CD4-positive, alpha-beta T cell treated with Interleukin-2 at 100 ng/mL for 4 hours (primary cell): ENCODE data around the gene OASL.

Experiments used
- DNase-seq: peaks from one replicate; pipeline ENCODE4 v3.0.0-alpha.2; 2020; ENCODE audit warnings: low spot score

Gene OASL

DNA sequence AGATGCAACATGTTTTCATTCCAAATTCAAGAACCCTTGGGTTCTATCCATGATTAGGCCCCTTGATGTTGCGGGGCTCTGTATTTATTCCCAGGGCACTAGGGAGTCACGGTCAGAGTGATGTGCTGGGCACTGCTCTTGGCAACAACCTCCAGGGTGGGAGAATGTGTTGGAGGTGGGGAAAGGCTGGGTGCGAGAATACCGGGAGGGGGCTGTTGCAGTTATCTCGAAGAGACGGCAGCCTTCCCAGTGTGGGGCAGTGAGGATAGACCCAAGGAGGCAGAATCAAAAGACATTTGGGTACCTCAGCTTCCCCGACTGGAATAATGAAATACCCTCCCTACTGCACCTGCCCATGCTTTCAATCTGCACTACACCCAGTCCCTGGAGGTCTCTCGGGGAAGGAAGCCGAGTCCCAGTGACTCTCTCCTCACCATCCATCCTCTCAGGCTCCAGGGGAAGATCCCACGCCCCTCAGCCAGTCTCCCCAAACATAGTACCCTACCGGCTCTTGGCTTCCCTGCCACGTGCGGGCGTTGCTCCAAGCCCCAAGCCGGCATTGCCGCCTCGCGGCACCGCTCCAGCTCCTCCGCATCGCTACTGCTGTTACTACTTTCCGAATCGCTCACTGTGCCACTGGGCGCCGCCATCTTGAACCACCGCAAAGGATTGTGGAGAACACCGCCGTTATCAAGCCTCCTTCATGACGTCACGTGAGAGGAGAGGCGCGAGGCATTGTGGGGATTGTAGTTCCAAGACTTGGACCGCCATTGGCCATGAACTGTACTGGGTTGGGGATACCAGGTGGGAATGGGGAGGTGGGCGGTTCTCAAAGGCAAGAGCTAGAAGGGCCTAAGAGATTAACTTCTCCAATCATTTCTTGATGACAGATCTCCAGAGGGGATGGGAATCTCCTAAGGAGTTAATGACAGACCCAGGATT lies 22.9 kb downstream of the OASL start, which contains the start of gene C12orf43:
Gene C12orf43 (minus strand): TSS at position 663 of the 942 bp plus-strand sequence. CDS start 13 bp downstream, at position 650.
- peak; percentile 94 for DNase-seq

DNA sequence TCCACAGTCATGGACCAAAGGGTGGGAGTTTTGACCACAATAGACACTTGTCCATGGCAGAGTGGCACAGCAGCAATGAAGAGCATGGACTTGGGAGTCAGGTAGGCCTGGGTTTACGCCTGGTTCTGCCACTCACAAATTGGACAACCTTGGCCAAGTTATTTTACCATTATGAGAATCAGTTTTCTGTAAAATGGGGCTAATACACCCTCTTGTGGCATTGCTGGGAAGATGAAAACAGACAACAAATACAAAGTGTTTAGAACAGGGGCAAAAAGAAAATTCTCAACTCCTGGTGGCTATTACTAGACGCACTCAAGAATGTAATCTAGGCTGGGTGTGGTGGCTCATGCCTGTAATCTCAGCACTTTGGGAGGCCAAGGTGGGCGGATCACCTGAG lies 25.3 kb downstream of the OASL start:
- no peak for DNase-seq

DNA sequence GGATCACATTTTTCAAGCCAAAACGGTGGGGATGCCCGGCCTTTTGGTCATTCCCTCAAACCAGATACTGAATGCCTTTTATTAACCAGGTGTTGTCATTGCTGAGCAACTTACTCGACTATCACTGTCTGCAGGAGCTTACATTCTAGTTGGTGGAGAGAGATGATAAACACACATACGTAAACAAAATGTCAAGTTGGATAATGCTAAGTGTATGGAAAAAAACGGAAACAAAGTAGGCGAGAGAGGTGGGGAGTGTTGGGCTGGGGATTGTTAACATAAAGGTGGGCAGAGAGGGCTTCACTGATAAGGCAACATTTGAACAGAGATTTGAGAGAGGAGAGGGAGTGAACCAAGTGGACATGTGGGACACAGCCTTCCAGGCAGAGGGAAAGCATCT lies 27.2 kb downstream of the OASL start:
- DNase-seq = no peak

DNA sequence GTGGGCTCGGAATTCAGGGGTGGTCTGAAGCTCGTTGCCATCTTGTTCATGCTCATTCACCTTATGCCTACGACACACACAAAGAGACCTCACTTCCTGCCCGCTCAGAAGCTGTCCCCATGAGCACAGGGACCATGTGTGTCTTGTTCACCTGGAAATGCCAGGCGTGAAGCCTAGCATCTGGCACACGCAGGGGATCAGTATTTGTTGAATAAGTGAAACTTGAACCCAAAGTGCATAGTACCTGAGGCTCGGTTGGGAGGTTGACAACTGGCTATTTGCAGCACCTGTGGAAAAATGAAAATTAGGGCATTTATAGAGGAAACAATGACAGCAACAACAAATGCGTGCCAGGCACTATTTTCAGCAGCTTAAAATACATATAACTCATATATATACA lies 28.2 kb downstream of the OASL start:
- no peak for DNase-seq

DNA sequence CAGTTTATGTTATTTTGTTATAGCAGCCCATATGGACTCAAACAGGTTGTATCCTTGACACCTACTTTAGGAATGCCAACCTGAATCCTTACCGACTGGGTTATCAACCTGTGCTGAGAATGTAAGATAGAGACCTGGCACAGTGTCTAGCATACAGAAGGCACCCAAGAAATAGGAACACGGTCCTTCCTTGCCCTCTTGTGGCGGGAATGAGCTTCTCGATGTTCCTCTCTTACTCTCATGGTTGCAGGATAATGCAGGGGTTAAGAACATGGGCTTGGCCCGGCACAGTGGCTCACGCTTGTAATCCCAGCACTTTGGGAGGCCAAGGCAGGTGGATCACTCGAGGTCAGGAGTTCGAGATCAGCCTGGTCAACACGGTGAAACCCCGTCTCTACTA lies 29.3 kb downstream of the OASL start:
- DNase-seq = no peak

DNA sequence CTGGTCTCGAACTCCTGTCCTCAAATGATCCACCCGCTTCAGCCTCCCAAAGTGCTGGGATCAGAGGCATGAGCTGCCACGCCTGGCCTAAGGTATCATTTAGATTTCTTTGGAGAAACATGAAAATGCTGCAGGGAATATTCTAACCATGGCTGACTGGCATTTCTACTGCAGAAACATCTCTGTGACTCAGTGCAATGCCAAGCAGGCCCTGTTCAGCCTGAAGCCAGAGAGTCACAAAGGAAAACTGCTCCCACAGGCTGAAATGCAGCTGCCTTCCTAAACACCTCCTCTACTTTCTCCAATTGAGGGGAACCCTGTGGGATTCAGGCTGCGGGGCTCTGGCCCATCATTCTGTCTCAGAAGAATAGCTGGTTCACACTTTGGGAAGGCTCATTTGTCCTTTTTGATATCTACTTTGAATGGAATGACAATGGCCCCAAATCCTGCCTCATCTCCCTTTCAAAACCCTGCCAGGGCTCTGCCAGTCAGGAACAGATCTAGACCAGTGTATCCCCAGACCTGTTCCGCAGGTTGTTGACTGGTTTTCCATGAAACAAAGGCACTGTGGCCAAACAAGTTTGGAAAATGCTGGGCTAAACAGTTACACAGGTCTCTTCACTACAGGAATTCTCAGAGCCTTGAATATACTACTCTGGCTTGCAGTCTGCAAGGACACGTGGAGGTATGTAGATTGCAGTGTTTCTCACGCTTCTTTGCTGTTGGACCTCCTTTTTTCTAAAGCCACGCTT lies 30.5 kb downstream of the OASL start:
- no peak for DNase-seq

DNA sequence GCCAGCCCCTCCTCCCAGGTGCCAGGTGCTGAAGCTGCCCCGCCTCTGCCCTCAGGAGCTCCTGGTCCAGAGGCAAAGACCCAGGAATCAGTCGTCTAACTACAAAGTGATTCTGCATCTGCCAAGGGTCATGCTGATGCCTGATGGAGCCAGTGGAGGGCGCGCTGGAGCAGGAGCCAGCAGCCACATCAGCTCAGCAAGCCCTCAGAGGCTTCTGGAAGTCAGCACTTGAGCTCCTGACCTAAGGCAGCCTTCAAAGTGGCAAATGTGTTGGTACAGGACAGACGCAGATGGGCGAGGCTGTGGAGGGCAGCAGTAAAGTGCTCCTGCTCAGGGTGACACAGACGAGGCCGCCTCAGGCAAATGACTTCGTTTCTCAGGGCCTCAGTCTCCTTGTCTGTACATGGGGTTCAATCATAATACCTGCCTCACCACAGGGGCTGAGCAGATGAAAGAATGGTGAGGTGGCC lies 33.7 kb downstream of the OASL start:
- DNase-seq = peak; percentile 49

DNA sequence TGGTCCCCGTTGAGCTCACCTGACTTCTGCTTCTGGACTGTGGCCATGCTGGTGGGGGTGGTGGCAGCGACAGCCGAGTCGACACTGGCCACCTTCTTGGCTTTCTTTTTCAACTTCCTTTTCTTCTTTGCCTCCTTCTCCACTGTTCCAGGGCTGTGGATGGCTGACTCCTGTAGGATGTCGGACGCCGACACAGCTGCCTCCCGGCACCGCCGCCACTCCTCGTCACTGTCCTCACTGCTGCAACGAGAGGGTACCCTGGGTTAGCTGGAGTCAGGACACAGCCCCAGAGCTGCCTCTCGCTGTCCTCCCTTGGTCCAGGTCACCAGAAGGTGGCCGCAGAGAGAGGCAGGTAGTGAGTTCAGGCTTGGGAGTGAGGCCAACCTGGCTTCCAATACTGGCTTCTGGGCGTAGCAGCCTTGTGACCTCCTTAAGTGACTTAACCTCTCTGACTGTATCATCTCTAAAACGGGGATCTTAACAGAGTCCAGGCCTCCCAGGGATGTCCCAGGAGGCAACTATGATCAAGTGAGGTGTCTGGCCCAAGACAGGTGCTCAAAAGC lies 34.7 kb downstream of the OASL start:
- no peak for DNase-seq

DNA sequence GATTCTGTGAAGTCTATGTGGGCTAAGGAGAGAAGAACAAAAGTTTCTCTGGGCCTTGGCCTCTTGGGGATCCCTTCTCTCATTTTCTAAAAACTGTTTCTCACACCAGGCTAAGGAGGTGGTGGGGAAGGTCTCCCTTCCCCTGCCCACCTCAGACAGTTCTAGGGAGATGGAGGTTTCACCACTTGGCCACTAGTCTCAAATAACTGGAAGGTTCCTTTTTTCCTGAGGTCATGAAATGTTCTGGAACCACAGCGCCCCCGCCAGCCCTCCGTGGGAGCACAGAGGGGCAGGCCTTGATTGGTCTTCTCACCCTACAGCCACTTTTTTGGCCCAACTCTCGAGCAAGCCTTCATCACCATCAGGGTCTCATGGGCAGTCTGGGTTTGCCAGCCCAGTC lies 35.4 kb downstream of the OASL start:
- DNase-seq = no peak

DNA sequence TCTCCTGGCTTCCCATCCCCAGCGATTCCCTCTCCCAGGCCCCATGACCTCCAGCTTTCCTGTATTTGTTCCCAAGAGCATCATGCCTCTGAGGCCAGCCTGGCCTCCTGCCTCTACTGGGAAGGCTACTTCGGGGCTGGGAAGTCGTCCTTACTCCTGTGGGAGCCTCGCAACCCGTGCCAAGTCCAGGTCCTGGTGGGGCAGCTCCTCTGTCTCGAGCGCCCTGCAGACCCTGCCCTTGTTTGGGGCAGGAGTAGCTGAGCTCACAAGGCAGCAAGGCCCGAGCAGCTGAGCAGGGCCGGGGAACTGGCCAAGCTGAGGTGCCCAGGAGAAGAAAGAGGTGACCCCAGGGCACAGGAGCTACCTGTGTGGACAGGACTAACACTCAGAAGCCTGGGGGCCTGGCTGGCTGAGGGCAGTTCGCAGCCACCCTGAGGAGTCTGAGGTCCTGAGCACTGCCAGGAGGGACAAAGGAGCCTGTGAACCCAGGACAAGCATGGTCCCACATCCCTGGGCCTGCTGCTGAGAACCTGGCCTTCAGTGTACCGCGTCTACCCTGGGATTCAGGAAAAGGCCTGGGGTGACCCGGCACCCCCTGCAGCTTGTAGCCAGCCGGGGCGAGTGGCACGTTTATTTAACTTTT lies 37.1 kb downstream of the OASL start:
- DNase-seq = no peak

DNA sequence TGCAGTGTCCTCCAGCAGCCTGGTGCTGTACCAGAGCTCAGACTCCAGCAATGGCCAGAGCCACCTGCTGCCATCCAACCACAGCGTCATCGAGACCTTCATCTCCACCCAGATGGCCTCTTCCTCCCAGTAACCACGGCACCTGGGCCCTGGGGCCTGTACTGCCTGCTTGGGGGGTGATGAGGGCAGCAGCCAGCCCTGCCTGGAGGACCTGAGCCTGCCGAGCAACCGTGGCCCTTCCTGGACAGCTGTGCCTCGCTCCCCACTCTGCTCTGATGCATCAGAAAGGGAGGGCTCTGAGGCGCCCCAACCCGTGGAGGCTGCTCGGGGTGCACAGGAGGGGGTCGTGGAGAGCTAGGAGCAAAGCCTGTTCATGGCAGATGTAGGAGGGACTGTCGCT lies 38.0 kb downstream of the OASL start:
- no peak for DNase-seq

DNA sequence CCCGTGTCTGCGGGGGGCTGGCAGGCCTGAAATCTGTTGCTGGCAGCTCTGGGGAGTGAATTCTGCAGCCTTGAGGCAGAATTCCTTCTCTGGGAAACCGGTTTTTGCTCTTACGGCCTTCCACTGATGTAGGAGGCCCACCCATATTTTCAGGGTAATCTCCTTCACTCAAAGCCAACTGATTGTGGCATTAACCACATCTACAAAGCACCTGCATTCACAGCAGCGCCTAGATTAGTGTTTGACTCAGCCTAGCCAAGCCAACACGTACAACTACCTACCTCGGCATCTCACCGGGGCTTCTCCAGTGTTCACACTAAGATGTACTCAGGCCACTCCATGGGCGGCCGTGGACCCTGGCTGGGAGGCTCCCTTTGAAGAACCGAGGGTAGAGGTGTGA lies 38.5 kb downstream of the OASL start:
- no peak for DNase-seq

DNA sequence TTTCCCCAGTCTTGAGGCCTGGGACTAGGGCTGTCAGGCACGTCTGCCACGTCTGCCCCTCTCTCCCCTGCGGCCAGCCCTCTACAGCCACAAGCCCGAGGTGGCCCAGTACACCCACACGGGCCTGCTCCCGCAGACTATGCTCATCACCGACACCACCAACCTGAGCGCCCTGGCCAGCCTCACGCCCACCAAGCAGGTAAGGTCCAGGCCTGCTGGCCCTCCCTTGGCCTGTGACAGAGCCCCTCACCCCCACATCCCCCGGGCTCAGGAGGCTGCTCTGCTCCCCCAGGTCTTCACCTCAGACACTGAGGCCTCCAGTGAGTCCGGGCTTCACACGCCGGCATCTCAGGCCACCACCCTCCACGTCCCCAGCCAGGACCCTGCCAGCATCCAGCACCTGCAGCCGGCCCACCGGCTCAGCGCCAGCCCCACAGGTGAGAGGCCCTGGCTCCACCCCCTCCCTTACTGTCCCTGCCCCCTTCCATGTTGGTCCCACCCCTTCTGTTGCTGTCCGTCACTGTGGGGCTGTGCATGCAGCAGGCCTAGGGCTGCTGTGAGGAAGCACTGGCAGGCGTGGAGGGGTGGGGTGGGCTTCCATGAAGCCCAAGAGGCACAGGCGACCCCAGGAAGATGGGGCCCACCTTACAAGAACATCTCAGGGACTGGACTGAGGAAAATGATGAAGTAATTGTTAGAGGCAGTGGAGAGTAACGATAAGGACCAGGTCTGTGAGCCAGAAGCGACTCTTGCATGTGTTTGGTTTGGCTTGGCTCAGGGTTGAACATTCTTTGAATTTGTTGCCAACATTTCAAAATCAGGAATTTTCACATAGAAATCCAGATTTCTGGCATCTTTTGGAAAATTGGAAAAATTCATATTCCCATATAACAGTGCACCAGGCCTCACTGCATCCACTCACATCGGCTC lies 39.6 kb downstream of the OASL start:
- DNase-seq = no peak

DNA sequence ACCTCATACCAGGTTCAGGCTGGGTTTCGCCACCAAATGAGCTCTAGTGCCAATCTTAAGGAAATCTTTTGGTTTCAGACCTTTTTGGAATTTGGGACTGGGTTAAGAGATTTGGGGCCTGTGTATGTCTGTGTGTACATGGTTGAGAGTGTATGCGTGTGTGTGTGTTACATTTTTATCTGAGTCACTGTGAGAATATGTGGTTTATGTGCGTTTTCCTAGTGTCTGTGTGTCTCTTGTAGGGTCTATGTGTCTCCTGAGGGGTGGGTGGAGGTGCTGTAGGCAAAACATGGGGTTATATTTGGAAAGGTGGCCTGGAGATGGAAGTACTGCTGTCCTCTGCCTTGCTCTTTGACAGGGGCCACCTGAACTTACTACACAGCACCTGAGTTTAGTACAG lies 40.6 kb downstream of the OASL start:
- no peak for DNase-seq

DNA sequence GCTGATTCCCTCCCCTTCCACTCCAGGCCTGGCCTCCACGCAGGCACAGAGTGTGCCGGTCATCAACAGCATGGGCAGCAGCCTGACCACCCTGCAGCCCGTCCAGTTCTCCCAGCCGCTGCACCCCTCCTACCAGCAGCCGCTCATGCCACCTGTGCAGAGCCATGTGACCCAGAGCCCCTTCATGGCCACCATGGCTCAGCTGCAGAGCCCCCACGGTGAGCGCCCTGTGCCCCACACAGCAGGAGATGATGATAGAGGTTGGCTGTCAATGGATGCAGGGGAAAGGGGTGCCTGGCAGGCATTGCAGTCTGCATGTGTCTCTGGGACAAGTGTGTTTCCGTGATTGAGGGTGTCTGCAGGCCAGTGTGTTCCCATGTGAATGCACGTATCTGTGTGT lies 41.6 kb downstream of the OASL start:
- no peak for DNase-seq

DNA sequence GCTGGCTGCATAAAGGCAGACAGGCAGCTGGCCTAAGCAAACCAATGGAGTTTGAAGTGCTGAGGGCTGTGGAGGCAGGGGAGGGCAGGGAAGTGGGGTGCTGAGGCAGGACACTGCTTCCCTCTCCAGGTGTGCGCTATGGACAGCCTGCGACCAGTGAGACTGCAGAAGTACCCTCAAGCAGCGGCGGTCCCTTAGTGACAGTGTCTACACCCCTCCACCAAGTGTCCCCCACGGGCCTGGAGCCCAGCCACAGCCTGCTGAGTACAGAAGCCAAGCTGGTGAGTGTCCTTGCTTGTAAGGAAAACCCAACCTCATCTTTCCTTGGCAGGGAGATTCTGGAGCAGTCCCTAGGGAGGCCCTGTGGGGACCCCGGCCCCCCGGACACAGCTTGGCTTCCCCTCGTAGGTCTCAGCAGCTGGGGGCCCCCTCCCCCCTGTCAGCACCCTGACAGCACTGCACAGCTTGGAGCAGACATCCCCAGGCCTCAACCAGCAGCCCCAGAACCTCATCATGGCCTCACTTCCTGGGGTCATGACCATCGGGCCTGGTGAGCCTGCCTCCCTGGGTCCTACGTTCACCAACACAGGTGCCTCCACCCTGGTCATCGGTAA lies 42.8 kb downstream of the OASL start:
- no peak for DNase-seq

DNA sequence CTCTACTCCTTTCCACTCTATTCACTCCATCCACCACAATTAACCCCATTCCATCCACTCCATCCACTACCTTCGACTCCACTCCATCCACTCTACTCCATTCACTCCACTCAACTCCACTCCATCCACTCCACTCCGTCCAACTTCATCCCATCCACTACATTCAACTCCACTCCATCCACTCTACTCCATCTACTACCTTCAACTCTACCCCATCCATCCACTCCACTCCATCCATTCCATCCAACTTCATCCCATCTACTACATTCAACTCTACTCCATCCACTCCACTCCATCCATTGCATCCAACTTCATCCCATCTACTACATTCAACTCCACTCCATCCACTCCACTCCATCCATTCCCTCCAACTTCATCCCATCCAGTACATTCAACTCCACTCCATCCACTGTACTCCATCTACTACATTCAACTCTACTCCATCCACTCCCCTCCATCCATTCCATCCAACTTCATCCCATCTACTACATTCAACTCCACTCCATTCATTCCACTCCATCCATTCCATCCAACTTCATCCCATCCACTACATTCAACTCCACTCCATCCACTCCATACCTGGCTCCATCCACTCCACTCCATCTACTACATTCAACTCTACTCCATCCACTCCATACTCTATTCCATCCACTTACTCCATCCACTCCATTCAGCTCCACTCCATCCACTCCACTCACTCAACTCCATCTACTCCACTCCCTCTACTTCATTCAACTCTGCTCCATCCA lies 44.3 kb downstream of the OASL start:
- no peak for DNase-seq

DNA sequence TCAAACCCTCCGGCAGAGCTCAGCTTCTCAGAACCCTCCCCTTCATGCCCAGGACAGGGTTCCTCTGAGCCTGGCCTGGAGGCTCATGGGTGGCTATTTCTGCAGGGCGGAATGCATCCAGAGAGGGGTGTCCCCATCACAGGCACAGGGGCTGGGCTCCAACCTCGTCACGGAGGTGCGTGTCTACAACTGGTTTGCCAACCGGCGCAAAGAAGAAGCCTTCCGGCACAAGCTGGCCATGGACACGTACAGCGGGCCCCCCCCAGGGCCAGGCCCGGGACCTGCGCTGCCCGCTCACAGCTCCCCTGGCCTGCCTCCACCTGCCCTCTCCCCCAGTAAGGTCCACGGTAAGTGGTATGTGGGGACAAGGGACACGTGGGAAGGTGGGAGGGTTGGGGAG lies 45.0 kb downstream of the OASL start:
- no peak for DNase-seq

DNA sequence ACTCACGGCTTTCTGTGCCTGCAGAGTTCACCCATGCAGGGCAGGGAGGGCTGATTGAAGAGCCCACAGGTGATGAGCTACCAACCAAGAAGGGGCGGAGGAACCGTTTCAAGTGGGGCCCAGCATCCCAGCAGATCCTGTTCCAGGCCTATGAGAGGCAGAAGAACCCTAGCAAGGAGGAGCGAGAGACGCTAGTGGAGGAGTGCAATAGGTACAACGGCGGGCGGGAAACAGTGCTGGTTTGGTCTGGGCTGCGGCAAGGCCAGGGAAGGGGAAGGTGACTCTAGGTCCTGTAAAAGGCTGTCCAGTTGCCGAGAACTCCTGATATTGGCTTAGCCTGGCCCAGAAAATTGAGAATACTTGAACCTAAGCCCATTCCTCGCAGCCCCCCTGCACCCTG lies 45.5 kb downstream of the OASL start:
- no peak for DNase-seq

DNA sequence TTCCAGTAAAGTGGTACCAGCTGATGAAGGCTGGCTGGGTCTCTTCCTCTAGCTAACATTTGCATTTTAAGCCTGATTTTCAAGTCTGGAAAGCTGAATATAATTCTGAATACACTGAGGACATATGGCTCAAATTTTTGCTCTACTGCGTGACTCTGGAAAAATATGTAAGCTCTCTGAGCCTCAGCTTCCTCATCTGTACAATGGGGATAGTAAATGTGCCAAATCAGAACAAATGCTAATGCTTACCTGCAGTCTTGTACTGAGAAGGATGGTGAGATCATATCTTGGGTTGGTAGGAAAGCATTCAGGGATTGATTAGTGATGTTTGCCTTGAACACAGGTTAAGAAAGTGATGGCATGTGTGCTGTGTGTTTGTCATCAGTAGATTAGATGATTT lies 46.1 kb downstream of the OASL start:
- DNase-seq = no peak
